Gastroesophageal sphincter (tissue), 3 donors: ENCODE data around the gene LARGE1.

Experiments
- POLR2A ChIP-seq, 2 donors: fragments of 450-650 bp; IDR thresholded peaks; one replicate each; pipeline ENCODE4 v1.6.1; 2017; ENCODE audit warnings: antibody characterized with exemption in 2 of 2, mild to moderate bottlenecking in 2 of 2, moderate library complexity in 1 of 2
- TF ChIP-seq, protein P1 (sequence below), 4 experiments: fragments of 200-600 bp in 2 of 4; fragments of 450-650 bp in 2 of 4; sonication (generic) in 1 of 4; IDR thresholded peaks; one replicate each; pipeline ENCODE4 v1.5.1; 2017 to 2019; ENCODE audit warnings: antibody characterized with exemption in 4 of 4, mild to moderate bottlenecking in 2 of 4, moderate library complexity in 2 of 4

DNA sequence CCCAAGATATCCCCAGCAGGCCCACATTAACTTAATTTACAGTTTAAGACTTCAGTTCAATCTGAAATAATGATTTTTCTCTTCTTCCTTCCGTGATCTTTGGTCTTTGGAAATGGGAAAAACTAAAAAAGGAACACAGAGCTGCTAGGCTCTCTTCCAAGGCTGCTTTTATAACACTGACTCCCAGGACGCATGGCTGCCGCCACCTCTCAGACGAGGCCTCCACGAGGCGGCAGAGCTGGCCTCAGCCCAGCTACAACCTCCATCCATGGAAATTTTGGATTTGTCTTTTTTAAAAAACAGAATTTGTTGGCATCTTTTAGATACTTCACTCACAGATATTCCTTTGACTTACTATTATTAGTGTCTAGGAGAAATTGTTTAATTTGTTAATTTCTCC lies 476.6 kb downstream of the LARGE1 start:
- TF ChIP-seq, protein P1, sequence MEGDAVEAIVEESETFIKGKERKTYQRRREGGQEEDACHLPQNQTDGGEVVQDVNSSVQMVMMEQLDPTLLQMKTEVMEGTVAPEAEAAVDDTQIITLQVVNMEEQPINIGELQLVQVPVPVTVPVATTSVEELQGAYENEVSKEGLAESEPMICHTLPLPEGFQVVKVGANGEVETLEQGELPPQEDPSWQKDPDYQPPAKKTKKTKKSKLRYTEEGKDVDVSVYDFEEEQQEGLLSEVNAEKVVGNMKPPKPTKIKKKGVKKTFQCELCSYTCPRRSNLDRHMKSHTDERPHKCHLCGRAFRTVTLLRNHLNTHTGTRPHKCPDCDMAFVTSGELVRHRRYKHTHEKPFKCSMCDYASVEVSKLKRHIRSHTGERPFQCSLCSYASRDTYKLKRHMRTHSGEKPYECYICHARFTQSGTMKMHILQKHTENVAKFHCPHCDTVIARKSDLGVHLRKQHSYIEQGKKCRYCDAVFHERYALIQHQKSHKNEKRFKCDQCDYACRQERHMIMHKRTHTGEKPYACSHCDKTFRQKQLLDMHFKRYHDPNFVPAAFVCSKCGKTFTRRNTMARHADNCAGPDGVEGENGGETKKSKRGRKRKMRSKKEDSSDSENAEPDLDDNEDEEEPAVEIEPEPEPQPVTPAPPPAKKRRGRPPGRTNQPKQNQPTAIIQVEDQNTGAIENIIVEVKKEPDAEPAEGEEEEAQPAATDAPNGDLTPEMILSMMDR (IDR thresholded peaks at IDR 0.05) = no peak
- TF ChIP-seq POLR2A (IDR thresholded peaks at IDR 0.05) = no peak
